BE2C (cell line): ENCODE data around the gene STXBP5L. TPM values are rescaled to one million over a fixed set of nuclear protein-coding genes. Genes with fewer than 3 reads are reported as not detected.

Source experiments
- DNase-seq: peaks from one replicate; pipeline ENCODE4 v3.0.0-alpha.2; 2020
- H3K27me3 ChIP-seq: fragments of 250-450 bp; sonication (Bioruptor Pico); 2 replicates; pipeline ENCODE4 v1.5.1; 2020; ENCODE audit warnings: mild to moderate bottlenecking
- H3K36me3 ChIP-seq: fragments of 250-450 bp; sonication (Bioruptor Pico); 2 replicates; pipeline ENCODE4 v1.5.1; 2020; ENCODE audit warnings: mild to moderate bottlenecking
- H3K4me1 ChIP-seq: fragments of 250-450 bp; sonication (Bioruptor Pico); 2 replicates; pipeline ENCODE4 v1.5.1; 2020
- H3K4me3 ChIP-seq: 2 replicates; pipeline ENCODE4 v1.5.1; 2011; ENCODE audit warnings: low read depth, low read length
- H3K9me3 ChIP-seq: fragments of 250-450 bp; sonication (Bioruptor Pico); 2 replicates; pipeline ENCODE4 v1.5.1; 2020
- polyA plus RNA-seq: library from polyadenylated mRNA; unstranded; fragments of >200 nt; gene quantifications from one replicate; pipeline ENCODE4 v1.2.1, GENCODE V29; 2012; ENCODE audit warnings: low read depth, missing spikeins; ENCODE audit not compliant: insufficient read length, insufficient read depth
- TF ChIP-seq, protein P1 (sequence below): IDR thresholded peaks from 2 replicates; pipeline ENCODE4 v1.5.1; 2012; ENCODE audit warnings: mild to moderate bottlenecking, low read depth, low read length

The STXBP5L gene
- polyA plus RNA-seq: not detected

DNA sequence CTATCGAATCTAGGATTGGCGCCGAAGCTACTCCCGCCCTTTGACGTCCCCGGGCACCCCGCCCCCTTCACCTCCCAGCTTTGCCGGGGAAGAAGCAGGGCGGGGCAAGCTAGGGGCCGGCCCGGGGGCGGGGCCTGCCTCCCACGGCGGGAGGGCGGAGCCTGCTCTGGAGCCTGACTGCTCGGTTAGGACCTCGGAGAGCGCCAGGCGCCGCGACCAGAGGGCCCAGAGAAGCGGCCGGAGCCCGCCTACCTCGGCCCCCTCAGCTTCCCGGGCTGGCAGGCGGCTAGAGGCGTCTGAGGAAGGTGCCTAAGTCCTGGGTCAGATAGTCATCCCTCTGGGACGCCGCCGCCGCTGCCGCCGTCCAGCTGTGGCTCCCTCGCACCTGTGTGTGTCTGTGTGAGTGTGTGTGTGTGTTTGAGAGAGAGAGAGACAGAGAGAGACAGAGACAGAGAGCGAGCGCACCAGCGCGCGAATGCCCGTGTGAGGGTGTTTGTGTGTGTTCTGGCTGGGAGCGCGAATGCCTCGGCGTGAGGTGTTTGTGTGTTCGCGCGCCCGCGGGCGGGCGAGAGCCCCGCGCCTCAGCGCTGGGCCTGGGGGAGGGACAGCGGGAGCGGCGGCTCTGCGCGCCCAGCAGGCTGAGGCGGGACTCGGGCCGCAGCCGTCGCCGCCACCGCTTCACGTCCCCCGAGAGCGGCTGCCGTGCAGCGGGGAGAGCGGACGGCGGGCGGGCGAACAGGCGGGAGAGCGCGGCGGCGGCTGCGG, at the start of gene STXBP5L:
Gene STXBP5L, plus strand, starts transcription at position 176 of the 765 bp plus-strand sequence. CDS start 1,374 bp downstream, outside the sequence.
- Histone ChIP-seq H3K36me3 (no peaks in the 10 kb centered on the region), H3K4me3 (peak within 1 kb of the TSS; percentile 59), H3K27me3 (peaks cover 60% of the 10 kb centered on the region), H3K4me1 (no peaks in the 10 kb centered on the region), H3K9me3 (no peaks in the 10 kb centered on the region)
- TF ChIP-seq, protein P1, sequence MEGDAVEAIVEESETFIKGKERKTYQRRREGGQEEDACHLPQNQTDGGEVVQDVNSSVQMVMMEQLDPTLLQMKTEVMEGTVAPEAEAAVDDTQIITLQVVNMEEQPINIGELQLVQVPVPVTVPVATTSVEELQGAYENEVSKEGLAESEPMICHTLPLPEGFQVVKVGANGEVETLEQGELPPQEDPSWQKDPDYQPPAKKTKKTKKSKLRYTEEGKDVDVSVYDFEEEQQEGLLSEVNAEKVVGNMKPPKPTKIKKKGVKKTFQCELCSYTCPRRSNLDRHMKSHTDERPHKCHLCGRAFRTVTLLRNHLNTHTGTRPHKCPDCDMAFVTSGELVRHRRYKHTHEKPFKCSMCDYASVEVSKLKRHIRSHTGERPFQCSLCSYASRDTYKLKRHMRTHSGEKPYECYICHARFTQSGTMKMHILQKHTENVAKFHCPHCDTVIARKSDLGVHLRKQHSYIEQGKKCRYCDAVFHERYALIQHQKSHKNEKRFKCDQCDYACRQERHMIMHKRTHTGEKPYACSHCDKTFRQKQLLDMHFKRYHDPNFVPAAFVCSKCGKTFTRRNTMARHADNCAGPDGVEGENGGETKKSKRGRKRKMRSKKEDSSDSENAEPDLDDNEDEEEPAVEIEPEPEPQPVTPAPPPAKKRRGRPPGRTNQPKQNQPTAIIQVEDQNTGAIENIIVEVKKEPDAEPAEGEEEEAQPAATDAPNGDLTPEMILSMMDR: no peak
- peak; percentile 95 for DNase-seq

DNA sequence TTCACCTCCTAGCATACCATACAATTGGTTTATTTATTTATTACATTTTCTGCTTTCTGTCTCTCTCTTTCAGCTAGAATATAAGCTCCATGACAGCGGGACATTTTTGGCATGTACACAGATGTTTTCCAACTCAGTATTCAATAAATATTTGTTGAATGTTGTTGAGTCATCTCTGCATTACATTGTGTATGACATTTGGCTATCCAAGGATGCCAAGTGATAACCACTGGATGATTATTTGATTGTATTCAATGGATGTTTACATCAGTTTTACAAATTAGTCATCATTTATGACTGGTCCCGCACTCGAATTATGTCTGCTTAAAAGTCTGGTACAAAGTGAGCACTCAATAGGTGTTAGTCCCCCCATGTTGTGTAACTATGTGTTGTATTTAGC, 49.5 kb upstream of the STXBP5L start:
- H3K36me3 ChIP-seq: no peaks in the 10 kb centered on the region
- no peaks in the 10 kb centered on the region for H3K4me1 ChIP-seq
- H3K4me3 ChIP-seq: no peak overlapping the region
- H3K27me3 ChIP-seq: peaks cover 12% of the 10 kb centered on the region
- TF ChIP-seq, protein P1: no peak
- DNase-seq: no peak
- H3K9me3 ChIP-seq: no peaks in the 10 kb centered on the region

DNA sequence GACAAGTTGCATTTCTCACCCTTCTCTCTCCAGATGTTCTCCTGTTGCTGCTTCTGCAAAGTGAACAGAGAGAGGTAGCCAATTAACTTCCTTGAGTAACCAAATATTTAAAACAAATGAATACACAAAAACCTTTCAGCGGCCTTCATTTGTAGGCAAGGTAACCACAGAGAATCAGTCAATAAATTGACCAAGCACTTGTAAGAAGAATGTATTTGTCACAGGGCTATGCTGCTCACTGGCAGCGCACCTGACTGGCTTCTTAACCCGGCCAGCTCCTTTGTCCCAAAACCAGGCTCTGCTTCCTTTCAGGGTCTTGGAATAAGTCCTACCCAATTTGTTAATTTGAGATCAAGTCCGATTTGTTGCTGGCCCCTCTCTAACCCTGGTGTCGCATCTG, 43.5 kb upstream of the STXBP5L start:
- H3K36me3 ChIP-seq: no peaks in the 10 kb centered on the region
- TF ChIP-seq, protein P1: no peak
- DNase-seq: no peak
- no peak overlapping the region for H3K4me3 ChIP-seq
- H3K4me1 ChIP-seq: no peaks in the 10 kb centered on the region
- peaks cover 12% of the 10 kb centered on the region for H3K27me3 ChIP-seq
- H3K9me3 ChIP-seq: no peaks in the 10 kb centered on the region

DNA sequence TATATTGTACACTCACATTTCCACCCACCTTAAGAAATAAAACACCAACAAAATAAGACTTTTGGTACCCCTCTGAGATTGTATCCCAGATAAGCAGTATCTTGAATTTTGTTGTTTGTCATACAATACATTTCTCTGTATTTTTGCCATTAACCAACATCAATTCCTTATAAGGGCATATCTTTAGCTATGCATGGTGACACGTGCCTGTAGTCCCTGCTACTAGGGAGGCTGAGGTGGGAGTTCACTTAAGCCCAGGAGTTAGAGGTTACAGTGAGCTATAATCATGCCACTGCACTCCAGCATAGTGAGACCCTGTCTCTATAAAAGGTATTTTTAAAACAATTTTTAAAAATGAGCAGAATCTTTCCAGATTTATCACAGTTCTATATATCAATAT, 32.5 kb upstream of the STXBP5L start:
- no peak for DNase-seq
- TF ChIP-seq, protein P1: no peak
- Histone ChIP-seq H3K27me3 (peaks cover 5% of the 10 kb centered on the region; the same call in 1 of the 2 replicates), H3K4me1 (no peaks in the 10 kb centered on the region), H3K4me3 (no peak overlapping the region), H3K36me3 (no peaks in the 10 kb centered on the region), H3K9me3 (no peaks in the 10 kb centered on the region)

DNA sequence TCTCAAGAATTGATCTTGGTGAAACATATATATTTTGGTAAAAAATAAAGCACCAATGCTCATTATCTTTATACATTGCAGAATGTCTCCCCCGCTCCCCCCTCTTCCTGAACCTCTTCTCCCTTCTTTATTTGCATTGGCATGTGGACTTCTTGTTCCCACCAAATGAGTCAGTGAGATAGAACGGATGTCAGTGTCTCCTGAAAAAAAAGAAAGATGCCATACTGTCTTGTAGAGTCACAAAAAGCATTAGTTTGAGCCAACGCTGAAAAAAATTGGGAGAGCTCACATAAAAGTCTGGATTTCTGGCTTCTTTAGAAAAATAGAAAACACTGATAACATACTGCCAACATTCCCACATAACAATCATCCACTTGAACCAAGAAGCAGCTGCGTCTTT, 32.0 kb upstream of the STXBP5L start:
- no peaks in the 10 kb centered on the region for H3K4me1 ChIP-seq
- TF ChIP-seq, protein P1: no peak
- peaks cover 5% of the 10 kb centered on the region; the same call in 1 of the 2 replicates for H3K27me3 ChIP-seq
- H3K36me3 ChIP-seq: no peaks in the 10 kb centered on the region
- no peak for DNase-seq
- no peak overlapping the region for H3K4me3 ChIP-seq
- no peaks in the 10 kb centered on the region for H3K9me3 ChIP-seq

DNA sequence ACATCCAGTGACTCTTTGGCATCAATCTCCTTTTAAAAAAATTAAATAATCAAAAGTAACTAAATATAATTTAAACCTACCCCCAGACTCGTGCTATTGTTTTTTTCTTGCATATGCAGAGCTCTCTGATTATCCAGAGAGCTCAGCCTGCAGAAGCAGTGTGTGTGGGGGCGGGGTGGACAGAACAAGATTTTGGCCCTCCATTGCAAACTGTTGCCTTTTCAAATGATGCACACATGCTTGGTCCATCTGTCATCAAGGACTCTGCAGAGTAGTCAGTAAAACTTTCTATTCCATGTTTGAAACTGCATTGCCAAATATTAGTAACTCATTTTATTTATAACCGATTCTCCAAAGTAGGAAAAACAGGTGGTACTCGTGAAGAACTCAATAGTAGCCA, 28.6 kb upstream of the STXBP5L start:
- TF ChIP-seq, protein P1: no peak
- Histone ChIP-seq H3K36me3 (no peaks in the 10 kb centered on the region), H3K9me3 (no peaks in the 10 kb centered on the region), H3K4me1 (no peaks in the 10 kb centered on the region), H3K27me3 (peaks cover 5% of the 10 kb centered on the region), H3K4me3 (no peak overlapping the region)
- DNase-seq: no peak
